Upper lobe of left lung (tissue), 6 donors: Measurements from ENCODE around the gene CRISPLD2. TPM values are rescaled to one million over a fixed set of nuclear protein-coding genes. Genes with fewer than 3 reads are reported as not detected.

Source experiments
- ATAC-seq, 2 donors: fragments of 200-7000 bp; cut with Tn5 transposase; one replicate each; pipeline ENCODE4 v1.9.1; 2022; ENCODE audit warnings: mild to moderate bottlenecking in 2 of 2, moderate library complexity in 2 of 2; ENCODE audit not compliant: low FRiP score in 2 of 2
- DNase-seq, 2 donors: peaks; one replicate each; pipeline ENCODE4 v3.0.0-alpha.2; 2019 to 2020
- H3K27ac ChIP-seq, 4 donors: fragments of 200-600 bp; sonication (generic); one replicate each; pipeline ENCODE4 v1.5.1; 2016 to 2019
- H3K27me3 ChIP-seq, 4 donors: fragments of 200-600 bp; sonication (generic); one replicate each; pipeline ENCODE4 v1.5.1; 2017 to 2019
- H3K36me3 ChIP-seq, 4 donors: fragments of 200-600 bp; sonication (generic); one replicate each; pipeline ENCODE4 v1.5.1; 2016 to 2019
- H3K4me1 ChIP-seq, 4 donors: fragments of 200-600 bp; sonication (generic); one replicate each; pipeline ENCODE4 v1.5.1; 2018 to 2019
- H3K4me3 ChIP-seq, 4 donors: fragments of 200-600 bp; sonication (generic); one replicate each; pipeline ENCODE4 v1.5.1; 2017 to 2019; ENCODE audit warnings: mild to moderate bottlenecking in 2 of 4, moderate library complexity in 1 of 4
- H3K9me3 ChIP-seq, 4 donors: fragments of 200-600 bp; sonication (generic); one replicate each; pipeline ENCODE4 v1.5.1; 2018 to 2019
- CTCF ChIP-seq, 6 experiments: fragments of 450-650 bp in 4 of 6; fragments of 200-600 bp in 2 of 6; sonication (generic) in 2 of 6; IDR thresholded peaks; one replicate each; pipeline ENCODE4 v1.5.1; 2016 to 2019; ENCODE audit warnings: antibody characterized with exemption in 6 of 6
- EP300 ChIP-seq, 4 donors: sonication (generic); formaldehyde crosslinking; IDR thresholded peaks; one replicate each; pipeline ENCODE4 v1.5.1; 2017; ENCODE audit warnings: antibody characterized with exemption in 4 of 4, control low read depth in 2 of 4
- POLR2A ChIP-seq, 4 donors: fragments of 450-650 bp; IDR thresholded peaks; one replicate each; pipeline ENCODE4 v1.5.1; 2016 to 2017; ENCODE audit warnings: antibody characterized with exemption in 4 of 4, mild to moderate bottlenecking in 2 of 4
- POLR2AphosphoS5 ChIP-seq, 2 donors: sonication (generic); formaldehyde crosslinking; IDR thresholded peaks; one replicate each; pipeline ENCODE4 v1.5.1; 2017; ENCODE audit warnings: antibody characterized with exemption in 2 of 2
- WGBS, 2 donors: methylation state at CpG; one replicate each; pipeline ENCODE4 v1.1.5; 2017 to 2018; 5-methylcytosine and 5-hydroxymethylcytosine counted together
- total RNA-seq, 6 donors: library from RNA; depleted of rRNA in 4 of 6; stranded (reverse); fragments of >200 nt in 4 of 6; gene quantifications; one replicate each; pipeline versions ENCODE4 v1.1.0 to v1.2.1, GENCODE V29; 2016 to 2021
- donor health status: DM: no; HTN: no; CAD: no; lungs with moderate emphysema.
- donor health status: DM: no; HTN: yes; CAD: no; lungs with severe emphysema.

CRISPLD2 gene
- total RNA-seq, 6 donors from 2014 or later = 30.2 to 109 (median 80.8) TPM

- no peak overlapping the region for H3K4me3 ChIP-seq
- H3K27me3 ChIP-seq = no peaks in the 10 kb centered on the region
- WGBS, 2 donors = 80 to 84% methylated on average over 11 of the region's 11 CpGs
- no peaks in the 10 kb centered on the region for H3K9me3 ChIP-seq
- no peak overlapping the region for H3K27ac ChIP-seq
- no peak for TF ChIP-seq POLR2A (IDR thresholded peaks at IDR 0.05)
- TF ChIP-seq POLR2AphosphoS5 (IDR thresholded peaks at IDR 0.05) = no peak
- no peak for TF ChIP-seq EP300 (IDR thresholded peaks at IDR 0.05)
- no peak for TF ChIP-seq CTCF (IDR thresholded peaks at IDR 0.05)
- no peaks in the 10 kb centered on the region for H3K36me3 ChIP-seq
- ATAC-seq (no peak), DNase-seq (no peak)
- peaks cover under 1 to 17% (median 6%) of the 10 kb centered on the region in 4 donors for H3K4me1 ChIP-seq
Observed at GRCh38 chr16:84789431-84789830, 30.4 kb upstream of the CRISPLD2 start.

GRCh38 chr16:84790301-84790700, 29.5 kb upstream of the CRISPLD2 start:
- Histone ChIP-seq H3K4me1 (peaks cover 6 to 17% (median 6%) of the 10 kb centered on the region in 4 donors), H3K9me3 (no peaks in the 10 kb centered on the region), H3K4me3 (no peak overlapping the region), H3K36me3 (no peaks in the 10 kb centered on the region), H3K27me3 (no peaks in the 10 kb centered on the region), H3K27ac (no peak overlapping the region)
- TF ChIP-seq CTCF (IDR thresholded peaks at IDR 0.05) = no peak
- no peak for TF ChIP-seq POLR2A (IDR thresholded peaks at IDR 0.05)
- no peak for TF ChIP-seq EP300 (IDR thresholded peaks at IDR 0.05)
- no peak for TF ChIP-seq POLR2AphosphoS5 (IDR thresholded peaks at IDR 0.05)
- 96 to 99% methylated on average over 4 of the region's 4 CpGs for WGBS, 2 donors
- no peak for ATAC-seq
- no peak for DNase-seq

- ATAC-seq (no peak), DNase-seq (no peak)
- TF ChIP-seq POLR2A (IDR thresholded peaks at IDR 0.05) (no peak), CTCF (IDR thresholded peaks at IDR 0.05) (no peak), EP300 (IDR thresholded peaks at IDR 0.05) (no peak), POLR2AphosphoS5 (IDR thresholded peaks at IDR 0.05) (no peak)
- Histone ChIP-seq H3K4me3 (no peak overlapping the region), H3K27ac (no peak overlapping the region), H3K27me3 (no peaks in the 10 kb centered on the region), H3K9me3 (no peaks in the 10 kb centered on the region), H3K36me3 (no peaks in the 10 kb centered on the region), H3K4me1 (peaks cover 1 to 12% (median 6%) of the 10 kb centered on the region in 4 donors)
- WGBS, 2 donors = 58 to 73% methylated on average over 12 of the region's 12 CpGs
Observed at GRCh38 chr16:84791088-84791487, 28.7 kb upstream of the CRISPLD2 start.

GRCh38 chr16:84791501-84791900, 28.3 kb upstream of the CRISPLD2 start:
- H3K27ac ChIP-seq = no peak overlapping the region
- no peaks in the 10 kb centered on the region for H3K27me3 ChIP-seq
- no peak overlapping the region for H3K4me3 ChIP-seq
- H3K4me1 ChIP-seq = peaks cover 0 to 9% (median 4%) of the 10 kb centered on the region in 4 donors
- ATAC-seq (no peak), DNase-seq (no peak)
- TF ChIP-seq CTCF (IDR thresholded peaks at IDR 0.05) (no peak), POLR2A (IDR thresholded peaks at IDR 0.05) (no peak), EP300 (IDR thresholded peaks at IDR 0.05) (no peak), POLR2AphosphoS5 (IDR thresholded peaks at IDR 0.05) (no peak)
- no peaks in the 10 kb centered on the region for H3K9me3 ChIP-seq
- 64 to 78% methylated on average over 6 of the region's 6 CpGs for WGBS, 2 donors
- no peaks in the 10 kb centered on the region for H3K36me3 ChIP-seq

GRCh38 chr16:84794186-84794585, 25.6 kb upstream of the CRISPLD2 start:
- Histone ChIP-seq H3K9me3 (no peaks in the 10 kb centered on the region), H3K27me3 (no peaks in the 10 kb centered on the region), H3K4me1 (peaks cover 0 to 6% (median 0%) of the 10 kb centered on the region in 4 donors), H3K4me3 (no peak overlapping the region), H3K27ac (no peak overlapping the region), H3K36me3 (no peaks in the 10 kb centered on the region)
- ATAC-seq (no peak), DNase-seq (no peak)
- WGBS, 2 donors = 79 to 90% methylated on average over 5 to 6 of the region's 6 CpGs
- TF ChIP-seq POLR2A (IDR thresholded peaks at IDR 0.05) = no peak
- no peak for TF ChIP-seq EP300 (IDR thresholded peaks at IDR 0.05)
- no peak for TF ChIP-seq POLR2AphosphoS5 (IDR thresholded peaks at IDR 0.05)
- no peak for TF ChIP-seq CTCF (IDR thresholded peaks at IDR 0.05)
